ENCODE measurements around the gene MYPN. TPM values are rescaled to one million over a fixed set of nuclear protein-coding genes. Genes with fewer than 3 reads are reported as not detected.
"Not testable (repeated sequence)": the region's sequence is repeated elsewhere in the genome, so short reads cannot be mapped to it uniquely, and the experiment has no call there.

Gene MYPN
- polyA plus RNA-seq, 2 of the 4 experiments (the other 2 are of a cell fraction), result 1.5 to 2.1 TPM

DNA sequence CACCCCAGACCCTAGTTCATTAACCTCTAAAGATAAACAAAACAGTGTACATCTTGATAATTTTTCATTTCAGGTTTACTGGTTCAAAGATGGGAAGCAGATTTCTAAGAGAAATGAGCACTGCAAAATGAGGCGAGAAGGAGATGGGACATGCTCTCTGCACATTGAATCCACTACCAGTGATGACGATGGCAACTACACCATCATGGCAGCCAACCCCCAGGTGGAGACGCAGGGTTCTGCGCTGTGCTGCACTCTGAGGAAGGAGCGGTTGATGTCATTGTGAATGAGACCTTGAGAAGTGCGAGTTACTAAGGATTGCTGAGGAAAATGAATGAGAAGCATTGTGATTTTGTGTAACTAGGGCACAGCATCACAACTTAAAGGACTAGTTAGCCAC lies 85.0 kb downstream of the MYPN start:
- no peak for FAIRE-seq
- no peak; a peak in 1 of 6 replicates for ATAC-seq
- CTCF ChIA-PET, result interaction anchor here (1.0 to 1.5 kb wide), 3 partner anchors 17 to 37 kb away, joined by 3 to 5 read pairs (median 3); no protein-coding TSS in a partner anchor
- Histone ChIP-seq H3K4me1 (no peaks in the 10 kb centered on the region), H3K27ac (no peak overlapping the region), H3K4me3 (no peak overlapping the region), H3K9me3 (no peaks in the 10 kb centered on the region), H3K4me2 (no peak overlapping the region)
- POLR2A ChIA-PET, result no interaction called here
- TF ChIP-seq NPAS2 (CRISPR knock-in tag; IDR thresholded peaks at IDR 0.05; ENCODE audit: borderline replicate concordance) (no peak), CBX2 (IDR thresholded peaks at IDR 0.05; ENCODE audit: borderline replicate concordance, low read depth) (no peak), MAFK (IDR thresholded peaks at IDR 0.05; ENCODE audit: partially characterized antibody) (no peak), ESRRA (IDR thresholded peaks at IDR 0.05; ENCODE audit: borderline replicate concordance, low read length) (no peak), MYC (IDR thresholded peaks at IDR 0.05; ENCODE audit: borderline replicate concordance, low read length) (no peak), E2F6 (IDR thresholded peaks at IDR 0.05; ENCODE audit: borderline replicate concordance, low read depth) (no peak), POLR2A (IDR thresholded peaks at IDR 0.05; ENCODE audit: low read length) (no peak)
- DNase-seq (ENCODE audit: low read depth in 1 of 2, low spot score in 1 of 2), result no peak
- 77% methylated on average over 6 of the region's 6 CpGs for WGBS (ENCODE audit: missing lambda C conversion rate)

GRCh38 chr10:68195776-68196175 lies 86.5 kb downstream of the MYPN start:
- H3K4me3 ChIP-seq; H3K4me2 ChIP-seq; POLR2A ChIA-PET; H3K4me1 ChIP-seq; CTCF ChIA-PET; DNase-seq (ENCODE audit: low read depth in 1 of 2, low spot score in 1 of 2); H3K27ac ChIP-seq; H3K9me3 ChIP-seq; ATAC-seq; FAIRE-seq: not testable (repeated sequence)
- 75% methylated on average over 2 of the region's 2 CpGs for WGBS (ENCODE audit: missing lambda C conversion rate)

DNA sequence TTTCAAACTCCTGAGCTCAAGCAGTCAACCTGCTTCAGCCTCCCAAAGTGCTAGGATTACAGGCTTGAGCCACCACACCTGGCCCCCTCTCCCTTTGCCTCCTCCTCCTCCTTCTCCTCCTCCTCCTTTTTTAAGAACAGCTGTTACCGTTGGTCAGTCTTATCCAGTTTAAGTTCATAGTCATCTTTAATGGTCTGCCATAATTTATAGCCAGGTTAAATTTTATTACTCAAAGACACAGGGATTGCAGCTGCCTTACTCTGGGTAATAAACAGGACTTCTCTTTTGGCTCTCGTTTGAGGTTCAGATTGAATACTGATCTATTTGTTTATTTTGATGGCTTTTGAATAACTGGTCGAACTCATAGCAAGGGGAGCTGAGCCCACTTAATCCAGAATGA lies 87.4 kb downstream of the MYPN start:
- DNase-seq (ENCODE audit: low read depth in 1 of 2, low spot score in 1 of 2) (no peak), ATAC-seq (no peak), FAIRE-seq (no peak)
- POLR2A ChIA-PET, result no interaction called here
- WGBS (ENCODE audit: missing lambda C conversion rate), result 39% methylated on average over 3 of the region's 3 CpGs
- H3K4me1 ChIP-seq, result no peaks in the 10 kb centered on the region
- TF ChIP-seq HOXB13 (CRISPR knock-in tag; IDR thresholded peaks at IDR 0.05; ENCODE audit: low read depth) (no peak), HOXA7 (CRISPR knock-in tag; IDR thresholded peaks at IDR 0.05) (no peak), RARB (CRISPR knock-in tag; IDR thresholded peaks at IDR 0.05) (no peak), MAZ (IDR thresholded peaks at IDR 0.05; ENCODE audit: borderline replicate concordance, low read depth, low read length) (no peak), EHF (CRISPR knock-in tag; IDR thresholded peaks at IDR 0.05) (no peak), ZC3H11A (IDR thresholded peaks at IDR 0.05) (no peak), HDAC2 (IDR thresholded peaks at IDR 0.05) (no peak), KDM5A (IDR thresholded peaks at IDR 0.05) (no peak), CHD2 (IDR thresholded peaks at IDR 0.05; ENCODE audit: low read length, partially characterized antibody) (no peak), E2F6 (IDR thresholded peaks at IDR 0.05; ENCODE audit: borderline replicate concordance, low read depth) (no peak), ZSCAN20 (CRISPR knock-in tag; IDR thresholded peaks at IDR 0.05) (no peak)
- TF ChIP-seq, protein P1, sequence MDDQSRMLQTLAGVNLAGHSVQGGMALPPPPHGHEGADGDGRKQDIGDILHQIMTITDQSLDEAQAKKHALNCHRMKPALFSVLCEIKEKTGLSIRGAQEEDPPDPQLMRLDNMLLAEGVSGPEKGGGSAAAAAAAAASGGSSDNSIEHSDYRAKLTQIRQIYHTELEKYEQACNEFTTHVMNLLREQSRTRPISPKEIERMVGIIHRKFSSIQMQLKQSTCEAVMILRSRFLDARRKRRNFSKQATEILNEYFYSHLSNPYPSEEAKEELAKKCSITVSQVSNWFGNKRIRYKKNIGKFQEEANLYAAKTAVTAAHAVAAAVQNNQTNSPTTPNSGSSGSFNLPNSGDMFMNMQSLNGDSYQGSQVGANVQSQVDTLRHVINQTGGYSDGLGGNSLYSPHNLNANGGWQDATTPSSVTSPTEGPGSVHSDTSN (IDR thresholded peaks at IDR 0.05), result no peak
- H3K4me3 ChIP-seq, result no peak overlapping the region
- CTCF ChIA-PET, result interaction anchor here (1.2 to 4.1 kb wide), 5 partner anchors 10 to 114 kb away, joined by 3 to 22 read pairs (median 5); no protein-coding TSS in a partner anchor
- no peak overlapping the region for H3K27ac ChIP-seq
- no peak overlapping the region for H3K4me2 ChIP-seq
- no peaks in the 10 kb centered on the region for H3K9me3 ChIP-seq

DNA sequence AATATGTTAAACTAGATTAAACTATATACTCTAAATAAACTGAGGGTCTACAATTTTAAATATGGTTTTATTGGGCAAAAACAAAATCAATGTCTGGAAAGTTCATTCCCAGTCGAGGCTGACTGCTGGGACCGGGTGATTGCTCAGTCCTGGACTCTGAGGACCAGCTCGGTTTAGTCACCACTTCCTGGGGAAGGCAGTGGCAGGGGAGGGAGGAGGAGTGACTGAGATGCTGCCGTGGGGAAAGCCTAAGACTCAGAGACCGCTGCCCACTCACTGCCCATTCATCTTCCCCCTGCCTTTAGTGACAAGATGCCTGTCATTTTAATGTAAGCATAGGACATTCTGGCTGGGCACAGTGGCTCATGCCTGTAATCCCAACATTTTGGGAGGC lies 93.7 kb downstream of the MYPN start:
- no peak for FAIRE-seq

More for the DNA sequence above, 93.7 kb downstream of the MYPN start:
- WGBS (ENCODE audit: missing lambda C conversion rate), result 33% methylated on average over 5 of the region's 5 CpGs
- POLR2A ChIA-PET, result no interaction called here
- Histone ChIP-seq H3K4me3 (no peak overlapping the region), H3K4me1 (peaks cover 8% of the 10 kb centered on the region; the same call in 1 of the 3 replicates), H3K9me3 (no peaks in the 10 kb centered on the region), H3K27ac (no peak overlapping the region), H3K4me2 (no peak overlapping the region)
- TF ChIP-seq PHF8 (IDR thresholded peaks at IDR 0.05; ENCODE audit: borderline replicate concordance, low read depth) (no peak), CHD2 (IDR thresholded peaks at IDR 0.05; ENCODE audit: low read length, partially characterized antibody) (no peak), FOSB (CRISPR knock-in tag; IDR thresholded peaks at IDR 0.05) (no peak), GATA3 (IDR thresholded peaks at IDR 0.05; ENCODE audit: borderline replicate concordance) (no peak), HOXA7 (CRISPR knock-in tag; IDR thresholded peaks at IDR 0.05) (no peak), EHMT2 (IDR thresholded peaks at IDR 0.05; ENCODE audit: low read depth) (no peak), RAD21 (conservative IDR thresholded peaks at IDR 0.05 in 1 of 2, IDR thresholded peaks at IDR 0.05 in 1 of 2) (no peak), FOXS1 (CRISPR knock-in tag; IDR thresholded peaks at IDR 0.05) (no peak), EHF (CRISPR knock-in tag; IDR thresholded peaks at IDR 0.05) (no peak)
- TF ChIP-seq, protein P2, sequence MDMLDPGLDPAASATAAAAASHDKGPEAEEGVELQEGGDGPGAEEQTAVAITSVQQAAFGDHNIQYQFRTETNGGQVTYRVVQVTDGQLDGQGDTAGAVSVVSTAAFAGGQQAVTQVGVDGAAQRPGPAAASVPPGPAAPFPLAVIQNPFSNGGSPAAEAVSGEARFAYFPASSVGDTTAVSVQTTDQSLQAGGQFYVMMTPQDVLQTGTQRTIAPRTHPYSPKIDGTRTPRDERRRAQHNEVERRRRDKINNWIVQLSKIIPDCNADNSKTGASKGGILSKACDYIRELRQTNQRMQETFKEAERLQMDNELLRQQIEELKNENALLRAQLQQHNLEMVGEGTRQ (IDR thresholded peaks at IDR 0.05), result no peak
- ATAC-seq (peak; percentile 24 to 57; a peak in 3 of 6 replicates), DNase-seq (ENCODE audit: low read depth in 1 of 2, low spot score in 1 of 2) (no peak)
- CTCF ChIA-PET, result interaction anchor here (0.6 to 3.5 kb wide), 7 partner anchors 11 to 348 kb away, joined by 3 to 20 read pairs (median 3); no protein-coding TSS in a partner anchor
